ENCODE results near the gene CDC42SE2. TPM values are rescaled to one million over a fixed set of nuclear protein-coding genes. Genes with fewer than 3 reads are reported as not detected.

The CDC42SE2 gene
- total RNA-seq, 1 experiment from 2014 or later = 46.1 TPM

- ChIA-PET CTCF (no interaction called here), POLR2A (no interaction called here)
- Histone ChIP-seq H3K27me3 (ENCODE audit: control insufficient read depth, insufficient read depth, low read length) (no peaks in the 10 kb centered on the region), H3K4me1 (ENCODE audit: control insufficient read depth, insufficient read depth, low read length) (no peaks in the 10 kb centered on the region), H3K9me3 (ENCODE audit: control insufficient read depth, insufficient read depth, low read depth, low read length) (no peaks in the 10 kb centered on the region), H3K27ac (ENCODE audit: low read length) (no peak overlapping the region), H3K4me3 (ENCODE audit: low read depth in 2 of 2, low read length in 2 of 2) (no peak overlapping the region), H3K36me3 (ENCODE audit: control insufficient read depth, insufficient read depth, low read length) (no peaks in the 10 kb centered on the region)
- ATAC-seq (no peak), DNase-seq (ENCODE audit: low read depth, low spot score) (no peak)
- TF ChIP-seq POLR2AphosphoS5 (IDR thresholded peaks at IDR 0.05; ENCODE audit: low read depth, low read length) (no peak), REST (IDR thresholded peaks at IDR 0.05; ENCODE audit: insufficient read depth in 1 of 2, low read depth in 2 of 2, low read length in 1 of 2) (no peak), SIN3A (IDR thresholded peaks at IDR 0.05; ENCODE audit: borderline replicate concordance, insufficient read depth, low read depth, low read length) (no peak), TCF7L2 (IDR thresholded peaks at IDR 0.05; ENCODE audit: low read depth, low read length) (no peak)
- TF ChIP-seq, protein P1, sequence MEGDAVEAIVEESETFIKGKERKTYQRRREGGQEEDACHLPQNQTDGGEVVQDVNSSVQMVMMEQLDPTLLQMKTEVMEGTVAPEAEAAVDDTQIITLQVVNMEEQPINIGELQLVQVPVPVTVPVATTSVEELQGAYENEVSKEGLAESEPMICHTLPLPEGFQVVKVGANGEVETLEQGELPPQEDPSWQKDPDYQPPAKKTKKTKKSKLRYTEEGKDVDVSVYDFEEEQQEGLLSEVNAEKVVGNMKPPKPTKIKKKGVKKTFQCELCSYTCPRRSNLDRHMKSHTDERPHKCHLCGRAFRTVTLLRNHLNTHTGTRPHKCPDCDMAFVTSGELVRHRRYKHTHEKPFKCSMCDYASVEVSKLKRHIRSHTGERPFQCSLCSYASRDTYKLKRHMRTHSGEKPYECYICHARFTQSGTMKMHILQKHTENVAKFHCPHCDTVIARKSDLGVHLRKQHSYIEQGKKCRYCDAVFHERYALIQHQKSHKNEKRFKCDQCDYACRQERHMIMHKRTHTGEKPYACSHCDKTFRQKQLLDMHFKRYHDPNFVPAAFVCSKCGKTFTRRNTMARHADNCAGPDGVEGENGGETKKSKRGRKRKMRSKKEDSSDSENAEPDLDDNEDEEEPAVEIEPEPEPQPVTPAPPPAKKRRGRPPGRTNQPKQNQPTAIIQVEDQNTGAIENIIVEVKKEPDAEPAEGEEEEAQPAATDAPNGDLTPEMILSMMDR (IDR thresholded peaks at IDR 0.05) = no peak
- no TSS peak for BruUV-seq (replicated peaks)
- intact Hi-C loops (cut with micrococcal nuclease; ENCODE audit: unreplicated experiment) = no loop called here
- in situ Hi-C loops (cut with HindIII; ENCODE audit: low pct_unique_long_range_greater_than_20kb, low sequenced_read_pairs) = no loop called here
Measured at GRCh38 chr5:131256507-131256823, 7.4 kb upstream of the CDC42SE2 start.

- H3K27ac ChIP-seq (ENCODE audit: low read length) = no peak overlapping the region
- BruUV-seq (replicated peaks) = no TSS peak
- H3K4me1 ChIP-seq (ENCODE audit: control insufficient read depth, insufficient read depth, low read length) = peaks cover 3% of the 10 kb centered on the region; the same call in 1 of the 2 replicates
- no peaks in the 10 kb centered on the region for H3K36me3 ChIP-seq (ENCODE audit: control insufficient read depth, insufficient read depth, low read length)
- ChIA-PET POLR2A (no interaction called here), CTCF (no interaction called here)
- no peak for DNase-seq (ENCODE audit: low read depth, low spot score)
- in situ Hi-C loops (cut with HindIII; ENCODE audit: low pct_unique_long_range_greater_than_20kb, low sequenced_read_pairs) = no loop called here
- no peak for ATAC-seq
- no peak overlapping the region for H3K4me3 ChIP-seq (ENCODE audit: low read depth in 2 of 2, low read length in 2 of 2)
- H3K27me3 ChIP-seq (ENCODE audit: control insufficient read depth, insufficient read depth, low read length) = no peaks in the 10 kb centered on the region
- TF ChIP-seq SIN3A (IDR thresholded peaks at IDR 0.05; ENCODE audit: borderline replicate concordance, insufficient read depth, low read depth, low read length) (no peak), POLR2AphosphoS5 (IDR thresholded peaks at IDR 0.05; ENCODE audit: low read depth, low read length) (no peak), REST (IDR thresholded peaks at IDR 0.05; ENCODE audit: insufficient read depth in 1 of 2, low read depth in 2 of 2, low read length in 1 of 2) (peak in 1 of 2 experiments; percentile 51; a peak in 1 of 4 replicates), TCF7L2 (IDR thresholded peaks at IDR 0.05; ENCODE audit: low read depth, low read length) (no peak)
- TF ChIP-seq, protein P1 (IDR thresholded peaks at IDR 0.05) = no peak
- no peaks in the 10 kb centered on the region for H3K9me3 ChIP-seq (ENCODE audit: control insufficient read depth, insufficient read depth, low read depth, low read length)
- intact Hi-C loops (cut with micrococcal nuclease; ENCODE audit: unreplicated experiment) = no loop called here
Measured at GRCh38 chr5:131258733-131259132, 5.1 kb upstream of the CDC42SE2 start.
